DOHH2 (cell line): Measurements from ENCODE around the gene OBP2A.

Experiments
- EZH2phosphoT487 ChIP-seq: fragments of 200-600 bp; sonication (generic); IDR thresholded peaks from 2 replicates; pipeline ENCODE4 v1.6.1; 2017; ENCODE audit warnings: borderline replicate concordance, mild to moderate bottlenecking, antibody characterized with exemption, low read length, moderate library complexity, mixed read lengths
- TF ChIP-seq, protein P1 (sequence below): fragments of 200-600 bp; sonication (generic); IDR thresholded peaks from one replicate; pipeline ENCODE4 v1.5.1; 2014; ENCODE audit warnings: antibody characterized with exemption, mild to moderate bottlenecking, low read depth, low read length; ENCODE audit not compliant: poor library complexity, severe bottlenecking

DNA sequence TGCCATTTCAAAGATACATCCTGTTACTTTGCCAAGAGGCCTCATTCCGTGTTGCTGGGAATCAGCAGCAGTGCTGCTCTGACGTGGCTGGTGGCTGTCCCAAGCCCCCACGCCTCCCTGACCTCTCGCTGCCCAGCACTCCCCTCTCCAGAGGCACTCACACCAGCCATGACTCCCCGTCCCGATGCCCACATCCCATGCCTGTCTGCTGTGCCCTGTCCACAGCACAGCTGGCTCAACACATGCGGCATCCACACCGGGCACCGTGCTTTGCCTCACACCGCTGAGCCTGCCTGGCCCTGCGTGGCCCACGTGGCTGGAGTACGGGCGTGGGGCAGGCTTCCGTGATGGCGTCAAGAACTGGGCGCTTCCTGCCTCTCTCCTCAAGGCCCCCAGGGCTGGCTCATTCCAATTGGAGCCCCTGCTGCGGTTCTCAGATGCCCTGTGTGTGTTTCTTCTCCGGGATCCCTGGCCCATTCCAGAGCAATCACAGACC is 32.5 kb upstream of the OBP2A start:
- TF ChIP-seq EZH2phosphoT487: no peak
- TF ChIP-seq, protein P1, sequence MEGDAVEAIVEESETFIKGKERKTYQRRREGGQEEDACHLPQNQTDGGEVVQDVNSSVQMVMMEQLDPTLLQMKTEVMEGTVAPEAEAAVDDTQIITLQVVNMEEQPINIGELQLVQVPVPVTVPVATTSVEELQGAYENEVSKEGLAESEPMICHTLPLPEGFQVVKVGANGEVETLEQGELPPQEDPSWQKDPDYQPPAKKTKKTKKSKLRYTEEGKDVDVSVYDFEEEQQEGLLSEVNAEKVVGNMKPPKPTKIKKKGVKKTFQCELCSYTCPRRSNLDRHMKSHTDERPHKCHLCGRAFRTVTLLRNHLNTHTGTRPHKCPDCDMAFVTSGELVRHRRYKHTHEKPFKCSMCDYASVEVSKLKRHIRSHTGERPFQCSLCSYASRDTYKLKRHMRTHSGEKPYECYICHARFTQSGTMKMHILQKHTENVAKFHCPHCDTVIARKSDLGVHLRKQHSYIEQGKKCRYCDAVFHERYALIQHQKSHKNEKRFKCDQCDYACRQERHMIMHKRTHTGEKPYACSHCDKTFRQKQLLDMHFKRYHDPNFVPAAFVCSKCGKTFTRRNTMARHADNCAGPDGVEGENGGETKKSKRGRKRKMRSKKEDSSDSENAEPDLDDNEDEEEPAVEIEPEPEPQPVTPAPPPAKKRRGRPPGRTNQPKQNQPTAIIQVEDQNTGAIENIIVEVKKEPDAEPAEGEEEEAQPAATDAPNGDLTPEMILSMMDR: no peak
